Right lung (tissue), 5 donors: ENCODE results near the gene ARSG. TPM values are rescaled to one million over a fixed set of nuclear protein-coding genes. Genes with fewer than 3 reads are reported as not detected.
"Not testable (repeated sequence)": the region's sequence is repeated elsewhere in the genome, so short reads cannot be mapped to it uniquely, and the experiment has no call there.

Experiments used
- DNase-seq, 2 donors: peaks; one replicate each; pipeline ENCODE4 v3.0.0-alpha.2; 2013
- polyA plus RNA-seq, 5 donors: library from polyadenylated mRNA; unstranded; fragments of 120-200 nt; gene quantifications; one replicate each; pipeline versions ENCODE4 v1.2.1 to v1.2.3, GENCODE V29; 2013; ENCODE audit warnings: inconsistent platforms in 1 of 5, low replicate concordance in 1 of 5; ENCODE audit not compliant: insufficient read length in 5 of 5, insufficient read depth in 1 of 5

Gene ARSG
- polyA plus RNA-seq, 5 donors: 2.4 to 6.4 (median 4.1) TPM

- no peak for DNase-seq
Observed at GRCh38 chr17:68327823-68328557, 36.7 kb downstream of the ARSG start.

- DNase-seq: no peak
Observed at GRCh38 chr17:68328676-68329075, 37.4 kb downstream of the ARSG start.

- DNase-seq: no peak
Observed at GRCh38 chr17:68329331-68329730, 38.0 kb downstream of the ARSG start.

GRCh38 chr17:68331932-68332331 is 40.6 kb downstream of the ARSG start:
- DNase-seq: not testable (repeated sequence)

GRCh38 chr17:68334393-68334792 is 43.1 kb downstream of the ARSG start:
- no peak for DNase-seq

DNA sequence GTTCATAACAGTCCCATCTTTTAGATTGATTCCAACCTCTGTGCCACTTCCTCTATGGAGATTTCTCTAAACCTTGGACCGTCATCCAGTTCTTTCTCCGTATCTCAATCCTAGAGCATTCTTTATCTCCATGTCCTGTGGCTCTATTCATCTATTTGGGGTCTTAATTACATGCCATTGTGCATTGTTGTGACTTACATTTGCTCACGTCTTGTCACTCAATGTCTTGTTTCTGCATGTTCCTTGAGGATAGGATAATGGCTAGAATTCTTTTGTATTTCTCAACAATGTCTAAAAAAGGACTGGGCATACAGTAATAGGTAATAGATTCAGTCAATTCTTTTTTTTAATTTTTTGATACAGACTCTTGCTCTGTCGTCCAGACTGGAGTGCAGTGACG is 50.2 kb downstream of the ARSG start:
- DNase-seq: no peak

DNA sequence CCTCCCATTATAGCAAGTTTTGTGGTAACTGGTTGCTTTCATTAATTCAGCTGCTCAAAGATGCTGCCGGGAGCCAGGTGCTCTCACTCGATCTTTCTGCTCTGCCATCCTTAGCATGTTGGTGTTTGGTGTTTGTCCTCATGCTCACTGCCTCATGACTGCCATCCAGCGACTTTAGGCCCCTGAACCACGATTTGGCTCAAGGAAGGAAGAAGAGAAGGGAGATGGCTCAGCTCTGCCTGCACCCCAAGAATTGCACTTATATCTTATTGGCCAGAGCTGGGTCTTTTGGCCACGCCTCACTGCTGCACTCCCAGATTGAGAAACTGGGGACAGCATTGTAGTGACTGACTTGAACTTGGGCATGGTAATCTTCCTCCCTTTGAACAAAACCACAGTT is 52.7 kb downstream of the ARSG start:
- DNase-seq: no peak

GRCh38 chr17:68344701-68345136 is 53.4 kb downstream of the ARSG start:
- DNase-seq: no peak

- DNase-seq: no peak
Observed at GRCh38 chr17:68346448-68346847, 55.2 kb downstream of the ARSG start.

GRCh38 chr17:68347380-68347779 is 56.1 kb downstream of the ARSG start:
- no peak for DNase-seq

GRCh38 chr17:68349157-68349556 is 57.9 kb downstream of the ARSG start:
- DNase-seq: no peak

DNA sequence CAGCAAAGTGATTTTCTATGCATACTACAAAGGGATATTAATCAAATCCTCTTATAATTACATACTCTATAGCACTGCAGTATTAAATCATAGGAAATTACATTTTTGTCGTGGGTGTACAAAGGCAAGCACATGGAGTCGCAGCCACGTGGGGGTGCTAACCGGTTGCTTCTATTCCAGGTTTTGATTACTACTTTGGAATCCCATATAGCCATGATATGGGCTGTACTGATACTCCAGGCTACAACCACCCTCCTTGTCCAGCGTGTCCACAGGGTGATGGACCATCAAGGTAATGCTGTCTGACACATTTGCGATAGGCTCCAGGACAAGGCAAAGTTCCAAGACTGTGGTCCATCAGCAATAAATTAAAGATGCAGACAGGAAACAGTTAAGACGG is 60.1 kb downstream of the ARSG start:
- DNase-seq: no peak

DNA sequence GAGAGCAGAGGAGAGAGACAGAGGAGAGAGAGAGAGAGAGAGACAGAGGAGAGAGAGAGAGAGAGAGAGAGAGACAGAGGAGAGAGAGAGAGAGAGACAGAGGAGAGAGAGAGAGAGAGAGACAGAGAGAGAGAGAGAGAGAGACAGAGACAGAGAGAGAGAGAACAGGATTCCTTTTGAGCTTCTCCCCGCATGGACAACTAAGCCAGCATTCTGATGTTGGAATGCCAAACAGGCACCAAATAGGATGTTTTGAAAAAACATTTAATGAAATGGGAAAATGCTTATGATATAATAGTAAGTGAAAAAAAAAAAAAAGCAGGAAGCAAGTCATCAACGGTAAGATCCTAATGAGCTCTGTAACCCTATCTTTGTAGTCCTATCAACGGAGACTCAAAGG is 60.7 kb downstream of the ARSG start:
- no peak for DNase-seq

DNA sequence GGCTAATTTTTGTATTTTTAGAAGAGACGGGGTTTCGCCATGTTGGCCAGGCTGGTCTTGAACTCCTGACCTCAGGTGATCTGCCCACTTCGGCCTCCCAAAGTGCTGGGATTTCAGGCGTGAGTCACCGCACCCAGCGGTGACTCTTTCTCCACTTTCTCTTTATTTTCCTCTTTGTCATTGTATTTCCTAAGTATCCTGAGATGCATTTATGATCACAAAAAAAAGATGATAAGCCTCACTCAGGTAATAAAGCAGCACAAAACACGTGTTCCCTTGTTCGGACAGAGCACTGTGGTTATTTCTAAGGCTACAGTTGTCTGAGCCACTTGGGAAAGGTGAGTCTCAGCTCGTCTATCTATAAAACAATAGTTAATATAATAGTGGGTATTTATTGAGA is 61.4 kb downstream of the ARSG start:
- DNase-seq: not testable (repeated sequence)

DNA sequence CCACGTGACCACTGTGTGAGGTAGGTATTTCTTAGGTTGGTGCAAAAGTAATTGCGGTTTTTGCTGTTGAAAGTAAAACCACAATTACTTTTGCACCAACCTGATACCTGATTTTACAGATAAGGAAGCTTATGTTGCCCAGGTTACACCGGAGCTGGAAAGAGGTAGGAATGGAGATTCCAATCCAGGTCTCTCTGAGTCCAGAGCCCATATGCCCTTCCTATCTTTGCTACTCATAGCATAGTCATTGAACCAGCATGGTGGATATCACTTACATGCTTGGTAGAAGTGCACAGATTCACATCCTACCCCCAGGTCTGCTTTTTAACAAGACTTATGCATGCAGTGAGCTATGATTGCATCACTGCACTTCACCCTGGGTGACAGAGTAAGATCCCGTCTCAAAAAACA is 61.8 kb downstream of the ARSG start:
- no peak for DNase-seq

DNA sequence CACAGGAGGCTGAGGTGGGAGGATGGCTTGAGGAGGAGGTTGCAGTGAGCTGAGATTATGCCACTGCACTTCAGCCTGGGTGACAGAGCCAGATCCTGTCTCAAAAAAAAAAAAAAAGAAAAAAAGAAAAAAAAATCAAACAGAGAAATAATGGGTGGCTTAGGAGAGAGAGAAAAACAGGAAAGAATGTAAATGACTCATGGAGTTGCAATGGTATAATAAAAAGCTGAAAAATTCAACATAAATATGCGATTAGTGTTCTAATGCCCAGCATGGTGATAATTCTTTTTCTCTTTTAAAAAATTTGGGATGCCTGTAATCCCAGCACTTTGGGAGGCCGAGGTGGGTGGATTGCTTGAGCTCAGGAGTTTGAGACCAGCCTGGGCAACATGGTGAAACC is 63.0 kb downstream of the ARSG start:
- not testable (repeated sequence) for DNase-seq

DNA sequence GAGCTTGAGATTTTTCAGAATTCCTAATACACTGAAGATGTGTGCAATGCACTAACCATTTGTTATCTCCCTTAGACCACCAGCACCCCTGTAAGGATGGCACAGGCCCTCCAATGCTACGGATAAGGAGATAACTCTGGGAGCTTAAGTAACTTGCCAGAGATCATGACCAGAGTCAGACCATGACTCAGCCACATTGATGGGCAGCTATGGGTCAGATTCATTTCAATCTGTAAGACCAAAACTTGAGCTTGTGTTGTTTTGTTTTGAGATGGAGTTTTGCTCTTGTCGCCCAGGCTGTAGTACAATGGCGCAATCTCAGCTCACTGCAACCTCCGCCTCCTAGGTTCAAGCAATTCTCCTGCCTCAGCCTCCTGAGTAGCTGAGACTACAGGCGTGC is 63.8 kb downstream of the ARSG start:
- not testable (repeated sequence) for DNase-seq

DNA sequence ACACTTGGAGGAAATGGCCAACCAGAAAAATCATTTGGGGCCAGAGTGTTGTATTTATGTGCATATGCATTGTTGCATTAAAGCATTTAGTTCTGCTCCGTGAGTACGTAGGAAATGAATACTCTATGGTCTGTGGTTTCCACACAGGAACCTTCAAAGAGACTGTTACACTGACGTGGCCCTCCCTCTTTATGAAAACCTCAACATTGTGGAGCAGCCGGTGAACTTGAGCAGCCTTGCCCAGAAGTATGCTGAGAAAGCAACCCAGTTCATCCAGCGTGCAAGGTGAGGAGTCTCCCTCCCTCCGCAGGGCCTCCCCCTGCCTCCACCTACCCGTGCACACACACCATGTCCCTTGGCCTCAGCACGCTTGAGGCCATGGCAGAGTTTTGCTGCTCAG is 65.2 kb downstream of the ARSG start:
- no peak for DNase-seq

GRCh38 chr17:68356949-68357455 is 65.7 kb downstream of the ARSG start:
- no peak for DNase-seq

GRCh38 chr17:68357886-68358285 is 66.6 kb downstream of the ARSG start:
- no peak for DNase-seq

- DNase-seq: no peak
Observed at GRCh38 chr17:68359791-68360535, 68.7 kb downstream of the ARSG start.

GRCh38 chr17:68365469-68365868 is 74.2 kb downstream of the ARSG start:
- DNase-seq: no peak

- no peak for DNase-seq
Observed at GRCh38 chr17:68368387-68368786, 77.1 kb downstream of the ARSG start.
